ENCODE data around the gene MAPK8. TPM values are rescaled to one million over a fixed set of nuclear protein-coding genes. Genes with fewer than 3 reads are reported as not detected.

MAPK8 gene
- total RNA-seq, 1 experiment from 2014 or later = 52.9 TPM

DNA sequence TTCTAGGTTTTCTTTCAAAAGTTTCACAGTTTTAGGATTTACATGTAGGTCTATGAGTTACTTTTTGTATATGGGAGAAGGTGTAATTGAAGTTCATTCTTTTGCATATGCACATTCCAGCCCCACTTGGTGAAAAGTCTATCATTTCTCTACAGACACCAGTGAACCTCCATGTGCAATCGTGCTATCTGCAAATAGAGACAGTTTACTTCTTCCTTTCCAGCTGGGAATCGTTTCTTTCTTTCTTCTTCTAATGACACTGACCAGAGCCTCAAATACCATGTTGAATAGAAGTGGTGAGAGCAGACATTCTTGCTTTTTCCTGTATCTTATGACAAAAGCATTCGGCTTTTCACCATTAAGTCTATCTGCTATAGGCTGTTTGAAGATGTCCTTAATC, 175.7 kb downstream of the MAPK8 start:
- intact Hi-C loops (cut with micrococcal nuclease) = no loop called here
- Mint-ChIP-seq H3K27me3 (ENCODE audit: insufficient read depth, unreplicated experiment) (no peaks in the 10 kb centered on the region), H3K4me3 (ENCODE audit: unreplicated experiment) (no peak overlapping the region), H3K4me1 (ENCODE audit: insufficient read depth, unreplicated experiment) (no peaks in the 10 kb centered on the region), H3K36me3 (ENCODE audit: insufficient read depth, unreplicated experiment) (no peaks in the 10 kb centered on the region), H3K9me3 (ENCODE audit: unreplicated experiment) (no peaks in the 10 kb centered on the region), H3K27ac (ENCODE audit: low read depth, unreplicated experiment) (no peak overlapping the region)
- BruUV-seq (replicated peaks) = no TSS peak
- CTCF ChIA-PET = interaction anchor here (0.6 to 1.1 kb wide), 3 partner anchors 10 to 191 kb away, joined by 3 to 4 read pairs (median 3); no protein-coding TSS in a partner anchor
- no peak for DNase-seq (ENCODE audit: unreplicated experiment)
- TF ChIP-seq, protein P1, sequence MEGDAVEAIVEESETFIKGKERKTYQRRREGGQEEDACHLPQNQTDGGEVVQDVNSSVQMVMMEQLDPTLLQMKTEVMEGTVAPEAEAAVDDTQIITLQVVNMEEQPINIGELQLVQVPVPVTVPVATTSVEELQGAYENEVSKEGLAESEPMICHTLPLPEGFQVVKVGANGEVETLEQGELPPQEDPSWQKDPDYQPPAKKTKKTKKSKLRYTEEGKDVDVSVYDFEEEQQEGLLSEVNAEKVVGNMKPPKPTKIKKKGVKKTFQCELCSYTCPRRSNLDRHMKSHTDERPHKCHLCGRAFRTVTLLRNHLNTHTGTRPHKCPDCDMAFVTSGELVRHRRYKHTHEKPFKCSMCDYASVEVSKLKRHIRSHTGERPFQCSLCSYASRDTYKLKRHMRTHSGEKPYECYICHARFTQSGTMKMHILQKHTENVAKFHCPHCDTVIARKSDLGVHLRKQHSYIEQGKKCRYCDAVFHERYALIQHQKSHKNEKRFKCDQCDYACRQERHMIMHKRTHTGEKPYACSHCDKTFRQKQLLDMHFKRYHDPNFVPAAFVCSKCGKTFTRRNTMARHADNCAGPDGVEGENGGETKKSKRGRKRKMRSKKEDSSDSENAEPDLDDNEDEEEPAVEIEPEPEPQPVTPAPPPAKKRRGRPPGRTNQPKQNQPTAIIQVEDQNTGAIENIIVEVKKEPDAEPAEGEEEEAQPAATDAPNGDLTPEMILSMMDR (IDR thresholded peaks at IDR 0.05; ENCODE audit: unreplicated experiment) = no peak
- POLR2A ChIA-PET = no interaction called here

DNA sequence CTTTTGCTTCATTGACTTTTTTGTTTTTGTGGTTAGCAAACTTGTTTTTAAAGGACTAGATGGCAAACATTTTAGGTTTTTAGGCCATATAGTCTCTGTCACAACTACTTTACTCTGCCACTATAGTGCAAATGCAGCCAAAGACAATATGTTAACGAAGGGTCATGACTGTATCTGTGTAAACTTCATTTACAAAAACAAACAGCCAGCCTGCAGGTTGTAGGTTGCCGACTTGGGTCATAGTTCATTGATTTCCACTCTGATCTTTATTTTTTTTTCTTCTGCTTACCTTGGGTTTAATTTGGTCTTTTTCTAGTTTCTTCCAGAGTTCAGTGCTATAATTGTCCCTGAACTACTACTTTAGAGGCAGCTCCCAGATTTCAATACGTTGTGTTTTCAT, 178.4 kb downstream of the MAPK8 start:
- no peaks in the 10 kb centered on the region for H3K27me3 Mint-ChIP-seq (ENCODE audit: insufficient read depth, unreplicated experiment)
- BruUV-seq (replicated peaks) = no TSS peak
- CTCF ChIA-PET = interaction anchor here (1.0 to 1.3 kb wide), 2 partner anchors 18 to 92 kb away, joined by 3 read pairs; no protein-coding TSS in a partner anchor
- POLR2A ChIA-PET = interaction anchor here (0.6 kb wide), 1 partner anchor 582 kb away, joined by 3 read pairs; no protein-coding TSS in a partner anchor
- no peaks in the 10 kb centered on the region for H3K9me3 Mint-ChIP-seq (ENCODE audit: unreplicated experiment)
- H3K4me3 Mint-ChIP-seq (ENCODE audit: unreplicated experiment) = no peak overlapping the region
- H3K27ac Mint-ChIP-seq (ENCODE audit: low read depth, unreplicated experiment) = no peak overlapping the region
- DNase-seq (ENCODE audit: unreplicated experiment) = no peak
- intact Hi-C loops (cut with micrococcal nuclease) = no loop called here
- H3K4me1 Mint-ChIP-seq (ENCODE audit: insufficient read depth, unreplicated experiment) = no peaks in the 10 kb centered on the region
- H3K36me3 Mint-ChIP-seq (ENCODE audit: insufficient read depth, unreplicated experiment) = no peaks in the 10 kb centered on the region
- TF ChIP-seq, protein P1 (IDR thresholded peaks at IDR 0.05; ENCODE audit: unreplicated experiment) = no peak

DNA sequence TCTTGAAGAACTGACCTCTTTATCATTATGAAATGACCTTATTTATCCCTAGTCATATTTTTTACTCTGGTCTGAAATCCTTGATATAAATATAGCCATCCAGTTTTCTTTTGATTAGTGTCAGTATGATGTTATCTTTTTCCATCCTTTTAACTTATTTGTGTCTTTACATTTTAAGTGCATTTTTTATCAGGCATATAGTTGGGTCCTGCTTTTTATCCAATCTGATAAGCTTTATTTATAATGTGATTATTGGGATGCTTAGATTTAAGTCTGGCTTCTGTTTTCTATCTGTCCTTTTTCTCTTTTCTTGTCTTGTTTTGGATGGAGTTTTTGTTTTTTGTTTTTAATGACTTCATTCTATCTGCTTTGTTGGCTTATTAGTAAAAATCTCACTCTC, 179.2 kb downstream of the MAPK8 start:
- ChIA-PET CTCF (no interaction called here), POLR2A (interaction anchor here (0.6 to 0.7 kb wide), 2 partner anchors 8 to 20 kb away, joined by 3 read pairs; no protein-coding TSS in a partner anchor)
- intact Hi-C loops (cut with micrococcal nuclease) = no loop called here
- no peak overlapping the region for H3K4me3 Mint-ChIP-seq (ENCODE audit: unreplicated experiment)
- no peak overlapping the region for H3K27ac Mint-ChIP-seq (ENCODE audit: low read depth, unreplicated experiment)
- no TSS peak for BruUV-seq (replicated peaks)
- no peaks in the 10 kb centered on the region for H3K27me3 Mint-ChIP-seq (ENCODE audit: insufficient read depth, unreplicated experiment)
- no peaks in the 10 kb centered on the region for H3K36me3 Mint-ChIP-seq (ENCODE audit: insufficient read depth, unreplicated experiment)
- H3K9me3 Mint-ChIP-seq (ENCODE audit: unreplicated experiment) = no peaks in the 10 kb centered on the region
- TF ChIP-seq, protein P1 (IDR thresholded peaks at IDR 0.05; ENCODE audit: unreplicated experiment) = no peak
- no peak for DNase-seq (ENCODE audit: unreplicated experiment)
- H3K4me1 Mint-ChIP-seq (ENCODE audit: insufficient read depth, unreplicated experiment) = no peaks in the 10 kb centered on the region

DNA sequence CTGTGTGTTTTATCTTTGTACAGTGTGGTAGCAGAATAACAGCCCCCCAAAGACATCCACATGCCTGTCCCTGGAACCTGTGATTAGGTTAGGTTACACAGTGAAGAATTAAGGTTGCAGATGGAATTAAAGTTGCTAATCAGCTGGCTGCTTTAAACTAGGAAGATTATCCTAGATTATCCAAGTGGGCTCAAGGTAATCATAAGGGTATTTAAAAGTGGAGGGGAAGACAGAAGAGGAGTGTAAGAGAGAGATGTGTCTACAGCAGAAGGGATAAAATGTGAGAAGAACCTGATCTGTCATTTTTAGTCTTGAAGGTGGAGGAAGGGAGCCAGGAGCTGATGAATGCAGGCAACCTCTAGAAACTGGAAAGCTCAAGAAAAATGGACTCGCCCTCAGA, 180.8 kb downstream of the MAPK8 start:
- TF ChIP-seq, protein P1 (IDR thresholded peaks at IDR 0.05; ENCODE audit: unreplicated experiment) = no peak
- no peaks in the 10 kb centered on the region for H3K9me3 Mint-ChIP-seq (ENCODE audit: unreplicated experiment)
- H3K4me1 Mint-ChIP-seq (ENCODE audit: insufficient read depth, unreplicated experiment) = no peaks in the 10 kb centered on the region
- intact Hi-C loops (cut with micrococcal nuclease) = no loop called here
- ChIA-PET POLR2A (no interaction called here), CTCF (interaction anchor here (1.0 to 1.2 kb wide), 3 partner anchors 12 to 22 kb away, joined by 3 read pairs; no protein-coding TSS in a partner anchor)
- no peak overlapping the region for H3K27ac Mint-ChIP-seq (ENCODE audit: low read depth, unreplicated experiment)
- H3K4me3 Mint-ChIP-seq (ENCODE audit: unreplicated experiment) = no peak overlapping the region
- no peaks in the 10 kb centered on the region for H3K27me3 Mint-ChIP-seq (ENCODE audit: insufficient read depth, unreplicated experiment)
- no TSS peak for BruUV-seq (replicated peaks)
- no peak for DNase-seq (ENCODE audit: unreplicated experiment)
- H3K36me3 Mint-ChIP-seq (ENCODE audit: insufficient read depth, unreplicated experiment) = no peaks in the 10 kb centered on the region

Other genes starting within 250 kb of the MAPK8 start
- 0.98 and 1.3 TPM in 2 replicates for gene FRMPD2, start 32.0 kb upstream of the MAPK8 start, total RNA-seq (2022)

Measured in MCF 10A (cell line).